Adrenal gland (tissue), 5 donors: ENCODE results near the gene CHI3L1.

Source experiments
- POLR2A ChIP-seq, 2 donors: fragments of 450-650 bp; IDR thresholded peaks; one replicate each; pipeline ENCODE4 v1.6.1; 2017; ENCODE audit warnings: antibody characterized with exemption in 2 of 2, mild to moderate bottlenecking in 2 of 2, moderate library complexity in 1 of 2
- TF ChIP-seq, protein P1 (sequence below), 6 experiments: fragments of 450-650 bp in 4 of 6; fragments of 200-600 bp in 2 of 6; sonication (generic) in 1 of 6; IDR thresholded peaks; 1 replicate in 5 of 6; 2 replicates in 1 of 6; pipeline versions ENCODE4 v1.5.1 to v1.8.0; 2016 to 2021; ENCODE audit warnings: antibody characterized with exemption in 6 of 6, mild to moderate bottlenecking in 2 of 6, moderate library complexity in 1 of 6
- donor health status: DM: no; HTN: no; CAD: no.

DNA sequence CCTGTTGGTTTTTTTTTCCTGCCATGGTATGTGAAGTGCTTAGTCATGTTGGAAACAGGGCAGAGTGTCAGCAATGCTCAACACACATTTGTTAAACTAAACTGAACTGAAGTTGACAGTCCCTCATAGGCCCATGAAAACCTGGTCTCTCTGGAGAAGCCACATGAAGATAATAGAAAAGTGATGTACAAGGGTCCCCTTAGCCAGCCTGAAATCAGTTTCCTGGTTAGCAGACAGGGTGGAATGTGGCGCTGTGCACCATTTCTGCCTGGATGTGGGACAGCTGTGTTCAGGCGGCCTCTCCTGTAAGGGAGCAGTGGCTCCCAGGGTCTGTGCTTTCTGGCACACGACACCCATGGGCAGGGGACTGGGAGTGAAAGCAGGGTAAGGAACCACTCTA lies 9.9 kb upstream of the CHI3L1 start:
- TF ChIP-seq POLR2A (IDR thresholded peaks at IDR 0.05), result no peak
- TF ChIP-seq, protein P1, sequence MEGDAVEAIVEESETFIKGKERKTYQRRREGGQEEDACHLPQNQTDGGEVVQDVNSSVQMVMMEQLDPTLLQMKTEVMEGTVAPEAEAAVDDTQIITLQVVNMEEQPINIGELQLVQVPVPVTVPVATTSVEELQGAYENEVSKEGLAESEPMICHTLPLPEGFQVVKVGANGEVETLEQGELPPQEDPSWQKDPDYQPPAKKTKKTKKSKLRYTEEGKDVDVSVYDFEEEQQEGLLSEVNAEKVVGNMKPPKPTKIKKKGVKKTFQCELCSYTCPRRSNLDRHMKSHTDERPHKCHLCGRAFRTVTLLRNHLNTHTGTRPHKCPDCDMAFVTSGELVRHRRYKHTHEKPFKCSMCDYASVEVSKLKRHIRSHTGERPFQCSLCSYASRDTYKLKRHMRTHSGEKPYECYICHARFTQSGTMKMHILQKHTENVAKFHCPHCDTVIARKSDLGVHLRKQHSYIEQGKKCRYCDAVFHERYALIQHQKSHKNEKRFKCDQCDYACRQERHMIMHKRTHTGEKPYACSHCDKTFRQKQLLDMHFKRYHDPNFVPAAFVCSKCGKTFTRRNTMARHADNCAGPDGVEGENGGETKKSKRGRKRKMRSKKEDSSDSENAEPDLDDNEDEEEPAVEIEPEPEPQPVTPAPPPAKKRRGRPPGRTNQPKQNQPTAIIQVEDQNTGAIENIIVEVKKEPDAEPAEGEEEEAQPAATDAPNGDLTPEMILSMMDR (IDR thresholded peaks at IDR 0.05), result no peak
